LoVo (cell line): ENCODE data around the gene DIAPH2.

Experiments used
- DNase-seq: peaks from one replicate; pipeline ENCODE4 v3.0.0-alpha.2; 2016; ENCODE audit warnings: low spot score

Gene DIAPH2

GRCh38 chrX:97309487-97310116 is 625.0 kb downstream of the DIAPH2 start:
- DNase-seq: no peak

GRCh38 chrX:97310373-97310772 is 625.7 kb downstream of the DIAPH2 start:
- DNase-seq: no peak

- no peak for DNase-seq
Observed at GRCh38 chrX:97311066-97311778, 626.6 kb downstream of the DIAPH2 start.

GRCh38 chrX:97314345-97314744 is 629.7 kb downstream of the DIAPH2 start:
- no peak for DNase-seq

- DNase-seq: no peak
Observed at GRCh38 chrX:97315939-97316338, 631.3 kb downstream of the DIAPH2 start.

- DNase-seq: no peak
Observed at GRCh38 chrX:97320305-97320704, 635.7 kb downstream of the DIAPH2 start.

- no peak for DNase-seq
Observed at GRCh38 chrX:97322401-97322800, 637.8 kb downstream of the DIAPH2 start.

- no peak for DNase-seq
Observed at GRCh38 chrX:97326456-97326855, 641.8 kb downstream of the DIAPH2 start.

GRCh38 chrX:97328853-97329390 is 644.3 kb downstream of the DIAPH2 start:
- no peak for DNase-seq

GRCh38 chrX:97330151-97330550 is 645.5 kb downstream of the DIAPH2 start:
- DNase-seq: no peak

GRCh38 chrX:97332963-97333362 is 648.3 kb downstream of the DIAPH2 start:
- no peak for DNase-seq

GRCh38 chrX:97334850-97335249 is 650.2 kb downstream of the DIAPH2 start:
- no peak for DNase-seq

- DNase-seq: no peak
Observed at GRCh38 chrX:97344724-97345123, 660.1 kb downstream of the DIAPH2 start.

- no peak for DNase-seq
Observed at GRCh38 chrX:97358941-97359340, 674.3 kb downstream of the DIAPH2 start.

GRCh38 chrX:97363843-97364242 is 679.2 kb downstream of the DIAPH2 start:
- DNase-seq: no peak

- no peak for DNase-seq
Observed at GRCh38 chrX:97366237-97366636, 681.6 kb downstream of the DIAPH2 start.

- DNase-seq: no peak
Observed at GRCh38 chrX:97367125-97367524, 682.5 kb downstream of the DIAPH2 start.

GRCh38 chrX:97369947-97370346 is 685.3 kb downstream of the DIAPH2 start:
- DNase-seq: no peak

GRCh38 chrX:97372001-97372766 is 687.5 kb downstream of the DIAPH2 start:
- DNase-seq: no peak

- no peak for DNase-seq
Observed at GRCh38 chrX:97374266-97374665, 689.6 kb downstream of the DIAPH2 start.

- no peak for DNase-seq
Observed at GRCh38 chrX:97380200-97380599, 695.6 kb downstream of the DIAPH2 start.

GRCh38 chrX:97384685-97385084 is 700.0 kb downstream of the DIAPH2 start:
- DNase-seq: no peak

GRCh38 chrX:97387004-97387403 is 702.4 kb downstream of the DIAPH2 start:
- DNase-seq: no peak
